ENCODE measurements around the gene MMEL1.
A peak's percentile ranks its signal among the peaks of the same experiment; 100 is the strongest.
"Not testable (repeated sequence)": the region's sequence is repeated elsewhere in the genome, so short reads cannot be mapped to it uniquely, and the experiment has no call there.

Gene MMEL1

GRCh38 chr1:2632561-2633361 is at the start of gene MMEL1:
TSS of gene MMEL1 (minus strand) at chr1:2633016. CDS start at chr1:2629484, 3,532 bp downstream.
- DNase-seq (ENCODE audit: low read depth), result peak; percentile 33

GRCh38 chr1:2676726-2677125 is 43.9 kb upstream of the MMEL1 start:
- not testable (repeated sequence) for DNase-seq (ENCODE audit: low read depth)

- DNase-seq (ENCODE audit: low read depth), result not testable (repeated sequence)
Measured at GRCh38 chr1:2671656-2672055, 38.8 kb upstream of the MMEL1 start.

GRCh38 chr1:2659806-2660205 is 27.0 kb upstream of the MMEL1 start:
- DNase-seq (ENCODE audit: low read depth), result not testable (repeated sequence)

GRCh38 chr1:2657909-2658308 is 25.1 kb upstream of the MMEL1 start:
- not testable (repeated sequence) for DNase-seq (ENCODE audit: low read depth)

GRCh38 chr1:2657124-2657523 is 24.3 kb upstream of the MMEL1 start:
- not testable (repeated sequence) for DNase-seq (ENCODE audit: low read depth)

- not testable (repeated sequence) for DNase-seq (ENCODE audit: low read depth)
Measured at GRCh38 chr1:2655598-2656434, 23.0 kb upstream of the MMEL1 start.

- DNase-seq (ENCODE audit: low read depth), result not testable (repeated sequence)
Measured at GRCh38 chr1:2654443-2654948, 21.7 kb upstream of the MMEL1 start.

- DNase-seq (ENCODE audit: low read depth), result not testable (repeated sequence)
Measured at GRCh38 chr1:2653741-2654442, 21.1 kb upstream of the MMEL1 start.

- not testable (repeated sequence) for DNase-seq (ENCODE audit: low read depth)
Measured at GRCh38 chr1:2652926-2653571, 20.2 kb upstream of the MMEL1 start.

- not testable (repeated sequence) for DNase-seq (ENCODE audit: low read depth)
Measured at GRCh38 chr1:2652152-2652925, 19.5 kb upstream of the MMEL1 start.

- no peak for DNase-seq (ENCODE audit: low read depth)
Measured at GRCh38 chr1:2650967-2651645, 18.3 kb upstream of the MMEL1 start.

- DNase-seq (ENCODE audit: low read depth), result no peak
Measured at GRCh38 chr1:2646837-2647236, 14.0 kb upstream of the MMEL1 start.

- DNase-seq (ENCODE audit: low read depth), result no peak
Measured at GRCh38 chr1:2645776-2646175, 13.0 kb upstream of the MMEL1 start.

- DNase-seq (ENCODE audit: low read depth), result no peak
Measured at GRCh38 chr1:2645143-2645542, 12.3 kb upstream of the MMEL1 start.

GRCh38 chr1:2644591-2645101 is 11.8 kb upstream of the MMEL1 start:
- DNase-seq (ENCODE audit: low read depth), result no peak

GRCh38 chr1:2644171-2644570 is 11.4 kb upstream of the MMEL1 start:
- DNase-seq (ENCODE audit: low read depth), result no peak

- DNase-seq (ENCODE audit: low read depth), result no peak
Measured at GRCh38 chr1:2643414-2644077, 10.7 kb upstream of the MMEL1 start.
